Measurements from ENCODE around the gene C1QTNF1.
"Not testable (repeated sequence)": the region's sequence is repeated elsewhere in the genome, so short reads cannot be mapped to it uniquely, and the experiment has no call there.

C1QTNF1 gene

DNA sequence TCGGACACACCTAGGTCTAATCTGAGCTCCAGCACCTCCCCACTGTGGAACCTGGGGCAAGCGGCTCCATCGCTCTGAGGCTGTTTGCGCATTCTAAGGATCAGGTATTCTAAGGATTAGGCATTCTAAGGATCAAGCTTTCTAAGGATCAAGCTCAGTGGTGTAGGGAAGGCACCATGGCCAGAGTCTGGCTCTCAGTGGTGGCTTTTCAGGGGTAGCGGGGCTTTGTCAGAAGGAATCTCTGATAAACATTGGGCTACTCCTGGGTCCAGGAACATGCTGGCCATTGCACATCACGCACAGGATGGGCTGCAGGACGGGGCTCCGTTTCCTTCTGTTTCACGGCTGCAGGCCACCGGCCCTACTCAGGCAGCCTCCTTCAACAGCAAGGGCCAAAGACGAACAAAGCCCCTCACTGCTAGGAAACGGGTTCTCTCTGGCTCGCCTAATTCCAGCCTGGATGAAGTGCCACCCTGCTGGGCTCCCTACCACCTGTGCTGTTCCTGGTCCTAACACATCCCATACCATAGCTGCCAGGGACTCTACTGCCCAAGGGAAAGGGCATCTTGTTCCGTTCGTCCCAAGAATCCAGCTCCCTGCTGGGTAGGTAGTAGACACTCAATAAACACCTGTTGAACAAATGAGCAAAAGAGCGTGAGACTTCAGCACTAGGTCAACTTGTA, 5.5 kb downstream of the C1QTNF1 start:
- DNase-seq (ENCODE audit: insufficient read length, low spot score), result no peak
- TF ChIP-seq POU2F2 (IDR thresholded peaks at IDR 0.05; ENCODE audit: low read depth, low read length) (no peak), POLR2AphosphoS5 (IDR thresholded peaks at IDR 0.05; ENCODE audit: low read depth, low read length) (no peak), PAX5 (IDR thresholded peaks at IDR 0.05; ENCODE audit: insufficient read depth, low read length, severe bottlenecking) (no peak), POLR2A (IDR thresholded peaks at IDR 0.05; ENCODE audit: low read depth, low read length) (no peak), TAF1 (IDR thresholded peaks at IDR 0.05; ENCODE audit: low read depth, low read length) (no peak), SPI1 (IDR thresholded peaks at IDR 0.05; ENCODE audit: low read depth, low read length) (no peak)
- no peak for FAIRE-seq

GRCh38 chr17:79030636-79031035, 6.7 kb downstream of the C1QTNF1 start:
- not testable (repeated sequence) for DNase-seq (ENCODE audit: insufficient read length, low spot score)

DNA sequence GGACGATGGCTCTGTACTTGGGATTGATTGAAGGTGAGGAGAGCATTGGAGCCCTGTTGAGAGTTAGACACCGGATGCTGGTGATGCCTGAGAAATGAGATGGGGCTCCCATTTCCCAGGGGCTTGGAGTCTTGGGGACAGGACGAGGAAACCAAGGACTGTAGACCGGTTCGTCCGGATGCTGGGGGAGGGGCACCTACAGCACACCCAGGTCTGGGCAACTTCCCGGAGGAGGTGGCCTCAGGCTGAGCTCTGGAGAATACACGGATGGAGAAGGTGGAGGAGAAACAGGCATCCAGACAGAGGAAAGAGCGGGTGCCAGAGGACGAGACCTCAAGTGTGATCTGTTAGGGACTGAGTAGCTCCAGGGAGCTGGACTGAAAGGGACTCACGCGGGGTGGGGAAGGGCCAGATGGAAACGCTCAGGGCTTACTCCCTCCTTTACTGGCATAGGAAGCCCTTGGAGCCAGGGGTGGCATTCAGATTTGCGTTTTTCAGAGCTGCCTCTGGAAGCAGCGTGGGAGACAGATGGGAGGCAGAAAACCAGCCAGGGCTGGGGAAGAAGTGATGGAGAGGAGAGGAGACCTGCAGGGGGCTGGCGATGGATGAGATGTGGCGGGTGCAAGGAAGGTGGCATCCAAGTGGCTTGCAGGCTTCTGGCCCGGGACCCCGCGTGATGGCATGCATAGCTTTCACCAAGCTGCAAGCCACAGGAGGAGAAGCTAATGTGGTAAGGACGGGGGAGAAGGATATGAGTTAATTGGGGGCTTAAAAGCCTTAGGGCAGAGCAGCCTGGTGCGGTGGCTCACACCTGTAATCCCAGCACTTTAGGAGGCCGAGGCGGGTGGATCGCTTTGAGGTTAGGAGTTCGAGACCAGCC, 8.3 kb downstream of the C1QTNF1 start:
- no peak for FAIRE-seq
- no peak for TF ChIP-seq POU2F2 (IDR thresholded peaks at IDR 0.05; ENCODE audit: low read depth, low read length)
- TF ChIP-seq TAF1 (IDR thresholded peaks at IDR 0.05; ENCODE audit: low read depth, low read length), result no peak
- TF ChIP-seq PAX5 (IDR thresholded peaks at IDR 0.05; ENCODE audit: insufficient read depth, low read length, severe bottlenecking), result no peak
- no peak for TF ChIP-seq SPI1 (IDR thresholded peaks at IDR 0.05; ENCODE audit: low read depth, low read length)
- no peak for TF ChIP-seq POLR2A (IDR thresholded peaks at IDR 0.05; ENCODE audit: low read depth, low read length)
- TF ChIP-seq POLR2AphosphoS5 (IDR thresholded peaks at IDR 0.05; ENCODE audit: low read depth, low read length), result no peak
- no peak for DNase-seq (ENCODE audit: insufficient read length, low spot score)

More at GRCh38 chr17:79030636-79031035, 6.7 kb downstream of the C1QTNF1 start:
- not testable (repeated sequence) for FAIRE-seq

DNA sequence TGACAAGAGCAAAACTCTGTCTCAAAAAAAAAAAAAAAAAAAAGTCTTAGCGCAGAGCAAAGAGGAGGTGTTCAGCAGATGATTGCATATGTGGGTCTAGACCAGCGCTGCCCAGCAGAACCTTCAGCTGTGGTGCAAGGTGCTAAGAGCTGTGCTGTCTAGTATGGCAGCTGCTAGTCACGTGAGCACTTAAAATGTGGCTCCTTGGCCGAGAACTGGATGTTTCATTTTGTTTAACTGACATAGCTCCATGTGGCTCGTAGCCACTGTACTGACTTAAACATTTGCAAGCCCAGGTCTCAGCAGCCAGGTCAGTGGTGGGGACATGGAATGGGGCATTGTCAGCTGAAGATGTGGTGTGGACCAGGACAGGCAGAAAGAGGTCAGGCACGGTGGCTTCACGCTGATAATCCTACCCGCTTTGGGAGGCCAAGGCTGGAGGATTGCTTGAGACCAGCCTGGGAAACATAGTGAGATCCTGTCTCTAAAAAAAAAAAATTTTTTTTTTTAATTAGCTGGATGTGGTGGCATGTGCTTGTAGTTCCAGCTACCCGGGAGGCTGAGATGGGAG, 9.2 kb downstream of the C1QTNF1 start:
- TF ChIP-seq POLR2A (IDR thresholded peaks at IDR 0.05; ENCODE audit: low read depth, low read length) (no peak), TAF1 (IDR thresholded peaks at IDR 0.05; ENCODE audit: low read depth, low read length) (no peak), POLR2AphosphoS5 (IDR thresholded peaks at IDR 0.05; ENCODE audit: low read depth, low read length) (no peak), PAX5 (IDR thresholded peaks at IDR 0.05; ENCODE audit: insufficient read depth, low read length, severe bottlenecking) (no peak), POU2F2 (IDR thresholded peaks at IDR 0.05; ENCODE audit: low read depth, low read length) (no peak), SPI1 (IDR thresholded peaks at IDR 0.05; ENCODE audit: low read depth, low read length) (no peak)
- DNase-seq (ENCODE audit: insufficient read length, low spot score) (no peak), FAIRE-seq (no peak)

DNA sequence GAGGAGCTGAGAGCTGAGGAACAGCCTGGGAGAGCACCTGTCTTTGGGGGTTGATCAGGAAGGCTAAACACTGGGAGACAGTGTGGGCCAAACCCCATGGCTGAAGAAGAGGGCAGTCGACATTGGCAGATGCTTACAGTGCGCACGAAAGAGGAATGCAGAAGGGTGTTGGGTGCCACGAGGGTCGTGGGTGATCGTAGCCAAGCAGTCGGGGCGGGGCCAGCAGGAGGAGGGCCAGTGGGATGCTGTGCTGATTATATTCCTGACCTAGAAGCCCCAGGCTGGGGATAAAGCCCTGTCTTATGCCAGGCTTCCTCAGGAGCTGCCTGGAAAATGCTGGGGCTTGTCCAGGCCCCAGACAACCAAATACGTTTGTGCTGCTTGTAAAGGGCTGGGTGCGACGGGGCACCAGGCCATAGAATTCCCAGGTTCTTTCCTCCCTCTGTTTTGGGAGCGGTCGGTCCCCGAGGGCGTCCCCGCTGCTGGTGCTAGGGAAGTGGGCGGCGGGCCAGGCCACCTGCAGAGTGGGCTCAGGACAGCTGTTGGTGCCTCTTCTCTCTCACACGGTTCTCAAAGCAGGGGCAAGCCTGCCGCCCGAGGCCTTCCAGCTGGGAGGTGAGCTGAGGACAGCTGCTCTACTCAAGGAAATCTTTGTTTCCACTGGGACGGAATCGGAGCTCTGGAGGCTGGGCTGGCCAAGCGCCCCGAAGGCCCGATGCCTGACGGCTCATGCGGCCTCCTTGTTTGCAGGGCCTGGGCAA, 10.0 kb downstream of the C1QTNF1 start:
- no peak for DNase-seq (ENCODE audit: insufficient read length, low spot score)
- no peak for FAIRE-seq
- TF ChIP-seq PAX5 (IDR thresholded peaks at IDR 0.05; ENCODE audit: insufficient read depth, low read length, severe bottlenecking) (no peak), SPI1 (IDR thresholded peaks at IDR 0.05; ENCODE audit: low read depth, low read length) (no peak), POLR2AphosphoS5 (IDR thresholded peaks at IDR 0.05; ENCODE audit: low read depth, low read length) (no peak), POU2F2 (IDR thresholded peaks at IDR 0.05; ENCODE audit: low read depth, low read length) (no peak), POLR2A (IDR thresholded peaks at IDR 0.05; ENCODE audit: low read depth, low read length) (no peak), TAF1 (IDR thresholded peaks at IDR 0.05; ENCODE audit: low read depth, low read length) (no peak)

DNA sequence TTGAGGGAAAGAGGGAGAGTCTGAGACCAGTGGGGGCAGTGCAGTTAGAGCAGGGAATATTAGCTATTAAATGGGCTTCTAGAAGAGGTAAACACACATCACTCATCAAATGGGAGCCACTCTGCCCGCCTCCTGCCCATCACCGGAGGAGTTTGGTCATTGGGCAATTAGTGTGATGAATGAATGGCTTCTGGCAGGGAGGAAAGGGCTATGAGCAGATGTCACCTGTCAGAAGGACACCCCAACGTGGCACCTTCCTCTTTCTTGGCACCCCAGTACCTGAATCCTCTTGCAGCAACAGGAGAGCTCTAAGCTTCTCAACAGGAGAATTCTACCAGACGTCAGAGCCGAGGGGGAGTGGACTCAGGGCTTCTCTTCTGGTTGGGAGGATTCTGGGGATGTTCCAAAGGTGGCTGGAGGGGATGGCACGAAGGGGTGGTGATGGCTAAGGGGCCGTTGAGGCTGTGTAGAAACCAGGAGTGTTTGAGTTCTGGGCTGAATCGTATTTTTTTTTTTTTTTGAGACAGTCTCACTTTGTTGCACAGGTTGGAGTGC, 11.0 kb downstream of the C1QTNF1 start:
- FAIRE-seq (no peak), DNase-seq (ENCODE audit: insufficient read length, low spot score) (no peak)
- no peak for TF ChIP-seq POLR2A (IDR thresholded peaks at IDR 0.05; ENCODE audit: low read depth, low read length)
- TF ChIP-seq TAF1 (IDR thresholded peaks at IDR 0.05; ENCODE audit: low read depth, low read length), result no peak
- no peak for TF ChIP-seq POU2F2 (IDR thresholded peaks at IDR 0.05; ENCODE audit: low read depth, low read length)
- no peak for TF ChIP-seq PAX5 (IDR thresholded peaks at IDR 0.05; ENCODE audit: insufficient read depth, low read length, severe bottlenecking)
- TF ChIP-seq SPI1 (IDR thresholded peaks at IDR 0.05; ENCODE audit: low read depth, low read length), result no peak
- no peak for TF ChIP-seq POLR2AphosphoS5 (IDR thresholded peaks at IDR 0.05; ENCODE audit: low read depth, low read length)

DNA sequence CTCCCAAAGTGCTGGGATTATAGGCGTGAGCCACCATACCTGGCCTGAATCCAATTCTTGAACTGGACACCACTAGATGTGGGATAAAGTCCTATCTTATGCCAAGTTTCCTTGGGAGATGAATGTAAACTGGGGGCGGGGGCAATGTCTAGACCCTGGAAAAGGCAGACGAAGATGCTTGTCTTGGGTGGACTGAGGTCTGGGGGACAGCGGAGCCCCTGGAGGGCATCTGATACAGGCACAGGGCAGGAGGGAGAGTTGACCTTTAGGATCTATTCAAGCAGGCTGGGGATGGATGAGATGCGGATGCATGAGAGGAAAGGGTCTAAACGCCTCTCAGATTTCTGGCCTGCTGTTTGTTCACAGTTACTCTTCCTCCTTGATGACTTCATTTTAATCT, 11.7 kb downstream of the C1QTNF1 start:
- TF ChIP-seq TAF1 (IDR thresholded peaks at IDR 0.05; ENCODE audit: low read depth, low read length), result no peak
- TF ChIP-seq POLR2AphosphoS5 (IDR thresholded peaks at IDR 0.05; ENCODE audit: low read depth, low read length), result no peak
- no peak for TF ChIP-seq SPI1 (IDR thresholded peaks at IDR 0.05; ENCODE audit: low read depth, low read length)
- FAIRE-seq (no peak), DNase-seq (ENCODE audit: insufficient read length, low spot score) (no peak)

- FAIRE-seq, result no peak
- TF ChIP-seq PAX5 (IDR thresholded peaks at IDR 0.05; ENCODE audit: insufficient read depth, low read length, severe bottlenecking), result no peak
- no peak for TF ChIP-seq SPI1 (IDR thresholded peaks at IDR 0.05; ENCODE audit: low read depth, low read length)
- TF ChIP-seq TAF1 (IDR thresholded peaks at IDR 0.05; ENCODE audit: low read depth, low read length), result no peak
- TF ChIP-seq POLR2AphosphoS5 (IDR thresholded peaks at IDR 0.05; ENCODE audit: low read depth, low read length), result no peak
- no peak for TF ChIP-seq POLR2A (IDR thresholded peaks at IDR 0.05; ENCODE audit: low read depth, low read length)
- TF ChIP-seq POU2F2 (IDR thresholded peaks at IDR 0.05; ENCODE audit: low read depth, low read length), result no peak
- DNase-seq (ENCODE audit: insufficient read length, low spot score), result no peak
Measured at GRCh38 chr17:79036181-79036580, 12.2 kb downstream of the C1QTNF1 start.

DNA sequence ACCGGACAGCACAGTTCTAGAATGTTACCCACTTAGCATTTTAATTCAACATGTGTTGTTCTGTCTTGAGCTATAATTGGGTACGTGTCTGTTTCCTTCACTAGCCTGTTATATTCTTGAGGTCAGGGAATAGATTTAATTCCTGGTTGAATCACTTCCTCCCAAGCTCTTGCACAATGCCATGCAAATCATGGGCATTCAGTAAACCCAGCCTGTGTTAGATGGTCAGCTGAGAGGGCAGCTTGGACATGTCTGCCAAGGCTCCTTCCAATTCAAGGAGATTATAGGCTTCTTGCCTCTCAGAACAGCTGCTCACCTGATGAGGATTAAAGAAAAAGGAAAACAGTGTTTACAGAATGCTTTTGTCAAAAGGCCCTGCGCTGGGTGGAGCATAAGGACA, 12.6 kb downstream of the C1QTNF1 start:
- DNase-seq (ENCODE audit: insufficient read length, low spot score) (no peak), FAIRE-seq (no peak)

More for the DNA sequence above, 12.6 kb downstream of the C1QTNF1 start:
- TF ChIP-seq POLR2A (IDR thresholded peaks at IDR 0.05; ENCODE audit: low read depth, low read length), result no peak
- no peak for TF ChIP-seq TAF1 (IDR thresholded peaks at IDR 0.05; ENCODE audit: low read depth, low read length)
- TF ChIP-seq POLR2AphosphoS5 (IDR thresholded peaks at IDR 0.05; ENCODE audit: low read depth, low read length), result no peak
- TF ChIP-seq PAX5 (IDR thresholded peaks at IDR 0.05; ENCODE audit: insufficient read depth, low read length, severe bottlenecking), result no peak
- TF ChIP-seq POU2F2 (IDR thresholded peaks at IDR 0.05; ENCODE audit: low read depth, low read length), result no peak
- TF ChIP-seq SPI1 (IDR thresholded peaks at IDR 0.05; ENCODE audit: low read depth, low read length), result no peak

All from GM12891 (cell line).